Measurements from ENCODE around the gene TRPV4. TPM values are rescaled to one million over a fixed set of nuclear protein-coding genes. Genes with fewer than 3 reads are reported as not detected.
"Not testable (repeated sequence)": the region's sequence is repeated elsewhere in the genome, so short reads cannot be mapped to it uniquely, and the experiment has no call there.

TRPV4 gene
- total RNA-seq, 1 donor from 2014 or later = not detected

DNA sequence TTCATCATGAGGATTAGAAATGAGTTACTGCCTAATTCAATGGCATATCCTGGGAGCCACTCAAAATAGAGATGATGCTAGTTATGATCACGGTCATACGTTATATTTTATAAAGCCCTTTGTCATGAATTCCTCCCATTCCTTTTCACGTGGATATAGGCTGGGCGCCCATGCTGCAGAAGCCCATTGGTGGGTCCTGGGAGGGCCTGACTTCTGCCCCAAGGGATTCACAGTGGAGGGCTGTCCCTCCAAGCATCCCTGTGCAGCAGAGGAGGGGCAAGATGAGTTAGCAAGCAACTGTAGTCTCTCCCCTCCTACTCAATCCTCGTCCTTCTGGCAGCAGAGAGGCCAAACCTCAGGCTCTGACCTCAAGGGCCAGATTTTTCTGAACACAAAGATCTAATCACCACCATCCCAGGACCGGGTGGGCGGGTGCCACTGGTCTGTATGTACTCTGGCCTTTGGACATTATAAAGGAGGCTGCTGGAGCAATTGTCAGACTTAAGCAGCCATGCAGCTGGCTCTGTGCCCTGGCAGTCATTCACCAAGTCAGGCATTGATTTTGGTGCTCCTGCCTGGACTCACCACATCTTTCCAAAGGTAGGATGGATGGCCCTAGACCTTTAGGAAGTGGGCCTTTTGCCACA is 38.6 kb upstream of the TRPV4 start:
- Mint-ChIP-seq H3K36me3 (ENCODE audit: low read depth) (peaks cover 5% of the 10 kb centered on the region), H3K27me3 (ENCODE audit: low read depth) (no peaks in the 10 kb centered on the region), H3K27ac (no peak overlapping the region), H3K9me3 (no peaks in the 10 kb centered on the region), H3K4me1 (ENCODE audit: low read depth) (peaks cover 24% of the 10 kb centered on the region), H3K4me3 (ENCODE audit: low read depth) (no peak overlapping the region)
- intact Hi-C loops (cut with micrococcal nuclease) = no loop called here
- DNase-seq (ENCODE audit: low spot score) = no peak

GRCh38 chr12:109870648-109871047 is 37.5 kb upstream of the TRPV4 start:
- H3K4me1 Mint-ChIP-seq (ENCODE audit: low read depth) = peaks cover 19% of the 10 kb centered on the region
- DNase-seq (ENCODE audit: low spot score) = no peak
- intact Hi-C loops (cut with micrococcal nuclease) = no loop called here
- no peak overlapping the region for H3K27ac Mint-ChIP-seq
- no peaks in the 10 kb centered on the region for H3K9me3 Mint-ChIP-seq
- H3K4me3 Mint-ChIP-seq (ENCODE audit: low read depth) = no peak overlapping the region
- no peaks in the 10 kb centered on the region for H3K27me3 Mint-ChIP-seq (ENCODE audit: low read depth)
- H3K36me3 Mint-ChIP-seq (ENCODE audit: low read depth) = peaks cover 5% of the 10 kb centered on the region

DNA sequence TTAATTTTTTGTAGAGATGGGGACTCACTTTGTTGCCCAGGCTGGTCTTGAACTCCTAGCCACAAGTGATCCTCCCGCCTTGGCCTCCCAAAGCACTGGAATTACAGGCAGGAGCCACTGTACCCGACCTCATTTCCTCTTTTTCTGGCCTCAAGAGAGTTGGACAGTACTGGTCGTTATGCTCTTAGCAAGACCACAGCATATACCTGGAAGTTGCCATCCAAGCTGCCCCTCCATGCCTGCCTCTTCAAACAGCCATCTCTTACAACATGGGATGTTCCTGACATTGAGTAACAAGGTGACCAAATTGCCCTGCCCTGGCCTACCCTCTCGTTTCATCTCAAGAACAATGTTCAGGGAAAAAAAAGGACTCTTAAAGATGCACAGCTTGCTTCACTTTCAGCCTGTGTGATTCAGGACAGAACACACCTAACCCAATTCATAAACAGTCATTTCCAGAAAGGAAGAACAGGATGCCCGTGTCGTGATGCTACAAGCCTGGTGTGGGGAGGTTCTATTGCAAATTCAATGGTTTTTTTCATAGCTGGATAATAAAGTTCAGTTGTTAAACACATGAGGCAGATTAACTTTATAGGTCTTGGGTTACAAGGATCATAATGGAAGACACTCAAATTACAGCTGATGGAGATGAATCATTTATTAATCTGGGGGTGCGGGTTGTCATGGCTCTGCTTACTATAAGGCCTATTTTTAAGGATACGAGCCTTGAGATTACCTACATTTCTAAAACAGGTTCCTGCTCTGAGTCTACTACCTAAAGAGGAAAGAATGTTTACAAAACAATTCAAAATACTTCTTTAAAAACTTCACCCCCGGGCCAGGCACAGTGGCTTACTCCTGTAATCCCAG is 35.2 kb upstream of the TRPV4 start:
- no peak overlapping the region for H3K27ac Mint-ChIP-seq
- no peaks in the 10 kb centered on the region for H3K27me3 Mint-ChIP-seq (ENCODE audit: low read depth)
- intact Hi-C loops (cut with micrococcal nuclease) = no loop called here
- H3K9me3 Mint-ChIP-seq = no peaks in the 10 kb centered on the region
- no peak overlapping the region for H3K4me3 Mint-ChIP-seq (ENCODE audit: low read depth)
- no peak for DNase-seq (ENCODE audit: low spot score)
- H3K4me1 Mint-ChIP-seq (ENCODE audit: low read depth) = peaks cover 26% of the 10 kb centered on the region
- H3K36me3 Mint-ChIP-seq (ENCODE audit: low read depth) = peaks cover 5% of the 10 kb centered on the region

DNA sequence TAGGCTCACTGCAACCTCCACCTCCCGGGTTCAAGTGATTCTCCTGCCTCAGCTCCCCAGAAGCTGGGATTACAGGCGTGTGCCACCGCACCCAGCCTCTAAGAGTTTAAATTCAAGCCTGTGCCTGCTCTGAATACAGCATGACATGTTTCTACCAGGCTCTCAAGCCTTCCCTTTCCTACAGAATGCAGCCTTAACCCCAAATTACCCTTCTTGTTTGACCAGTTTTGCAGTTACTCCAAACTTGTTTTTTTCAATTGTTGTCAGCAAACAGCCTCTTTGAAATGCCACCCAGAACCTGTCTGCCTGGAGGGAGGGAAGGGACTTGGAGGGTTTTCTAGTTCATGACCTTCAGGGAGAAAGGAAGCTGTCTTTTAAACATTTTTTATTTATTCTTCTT is 31.7 kb upstream of the TRPV4 start:
- Mint-ChIP-seq H3K27me3 (ENCODE audit: low read depth) (no peaks in the 10 kb centered on the region), H3K4me3 (ENCODE audit: low read depth) (no peak overlapping the region), H3K27ac (no peak overlapping the region), H3K9me3 (no peaks in the 10 kb centered on the region), H3K36me3 (ENCODE audit: low read depth) (no peaks in the 10 kb centered on the region), H3K4me1 (ENCODE audit: low read depth) (peaks cover 18% of the 10 kb centered on the region)
- intact Hi-C loops (cut with micrococcal nuclease) = no loop called here
- no peak for DNase-seq (ENCODE audit: low spot score)

- intact Hi-C loops (cut with micrococcal nuclease) = no loop called here
- H3K4me3 Mint-ChIP-seq (ENCODE audit: low read depth) = no peak overlapping the region
- no peaks in the 10 kb centered on the region for H3K36me3 Mint-ChIP-seq (ENCODE audit: low read depth)
- H3K9me3 Mint-ChIP-seq = no peaks in the 10 kb centered on the region
- DNase-seq (ENCODE audit: low spot score) = no peak
- peak overlapping the region; percentile 17 for H3K27ac Mint-ChIP-seq
- no peaks in the 10 kb centered on the region for H3K27me3 Mint-ChIP-seq (ENCODE audit: low read depth)
- peaks cover 18% of the 10 kb centered on the region for H3K4me1 Mint-ChIP-seq (ENCODE audit: low read depth)
These were observed 30.9 kb upstream of the TRPV4 start for GRCh38 chr12:109863847-109864712.

GRCh38 chr12:109862491-109862890 is 29.3 kb upstream of the TRPV4 start:
- not testable (repeated sequence) for H3K9me3 Mint-ChIP-seq; H3K36me3 Mint-ChIP-seq (ENCODE audit: low read depth)
- peaks cover 15% of the 10 kb centered on the region for H3K4me1 Mint-ChIP-seq (ENCODE audit: low read depth)

GRCh38 chr12:109861689-109862314 is 28.6 kb upstream of the TRPV4 start:
- intact Hi-C loops (cut with micrococcal nuclease) = no loop called here
- no peak overlapping the region for H3K4me3 Mint-ChIP-seq (ENCODE audit: low read depth)

More at GRCh38 chr12:109862491-109862890, 29.3 kb upstream of the TRPV4 start:
- intact Hi-C loops (cut with micrococcal nuclease); H3K27me3 Mint-ChIP-seq (ENCODE audit: low read depth); H3K27ac Mint-ChIP-seq; DNase-seq (ENCODE audit: low spot score); H3K4me3 Mint-ChIP-seq (ENCODE audit: low read depth): not testable (repeated sequence)

DNA sequence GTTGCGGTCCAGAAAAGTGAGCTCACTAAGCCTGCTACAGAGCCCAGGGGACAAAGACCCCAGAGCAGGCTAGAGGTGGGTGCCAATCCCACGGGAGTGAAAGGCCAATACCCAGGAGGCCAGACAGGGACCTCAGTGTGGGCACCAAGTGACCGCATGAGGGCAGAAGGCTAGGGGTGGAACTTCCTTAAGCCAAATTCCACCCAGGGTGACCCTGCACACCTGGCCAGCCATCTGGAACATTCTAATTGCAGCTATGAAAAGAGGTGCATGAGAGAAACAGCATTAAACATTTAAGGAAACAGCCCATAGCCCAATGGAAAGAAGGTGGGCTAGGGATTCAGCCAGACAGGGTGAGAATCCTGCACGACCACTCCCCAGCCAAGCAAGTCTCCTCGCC is 27.8 kb upstream of the TRPV4 start:
- no peak overlapping the region for H3K27ac Mint-ChIP-seq
- no peak for DNase-seq (ENCODE audit: low spot score)
- intact Hi-C loops (cut with micrococcal nuclease) = no loop called here
- no peak overlapping the region for H3K4me3 Mint-ChIP-seq (ENCODE audit: low read depth)
- no peaks in the 10 kb centered on the region for H3K9me3 Mint-ChIP-seq
- H3K27me3 Mint-ChIP-seq (ENCODE audit: low read depth) = no peaks in the 10 kb centered on the region
- H3K36me3 Mint-ChIP-seq (ENCODE audit: low read depth) = no peaks in the 10 kb centered on the region
- peaks cover 15% of the 10 kb centered on the region for H3K4me1 Mint-ChIP-seq (ENCODE audit: low read depth)

More at GRCh38 chr12:109861689-109862314, 28.6 kb upstream of the TRPV4 start:
- Mint-ChIP-seq H3K36me3 (ENCODE audit: low read depth) (no peaks in the 10 kb centered on the region), H3K4me1 (ENCODE audit: low read depth) (peaks cover 15% of the 10 kb centered on the region), H3K27me3 (ENCODE audit: low read depth) (no peaks in the 10 kb centered on the region), H3K27ac (no peak overlapping the region), H3K9me3 (no peaks in the 10 kb centered on the region)
- no peak for DNase-seq (ENCODE audit: low spot score)

GRCh38 chr12:109858764-109859163 is 25.6 kb upstream of the TRPV4 start:
- H3K27ac Mint-ChIP-seq = no peak overlapping the region
- intact Hi-C loops (cut with micrococcal nuclease) = no loop called here
- H3K4me1 Mint-ChIP-seq (ENCODE audit: low read depth) = peaks cover 2% of the 10 kb centered on the region

GRCh38 chr12:109857715-109858114 is 24.5 kb upstream of the TRPV4 start:
- no peaks in the 10 kb centered on the region for H3K9me3 Mint-ChIP-seq
- no peak overlapping the region for H3K4me3 Mint-ChIP-seq (ENCODE audit: low read depth)
- intact Hi-C loops (cut with micrococcal nuclease) = no loop called here
- H3K27me3 Mint-ChIP-seq (ENCODE audit: low read depth) = no peaks in the 10 kb centered on the region
- no peak for DNase-seq (ENCODE audit: low spot score)
- peaks cover 3% of the 10 kb centered on the region for H3K4me1 Mint-ChIP-seq (ENCODE audit: low read depth)
- H3K27ac Mint-ChIP-seq = no peak overlapping the region
- no peaks in the 10 kb centered on the region for H3K36me3 Mint-ChIP-seq (ENCODE audit: low read depth)

More at GRCh38 chr12:109858764-109859163, 25.6 kb upstream of the TRPV4 start:
- no peak for DNase-seq (ENCODE audit: low spot score)
- Mint-ChIP-seq H3K9me3 (no peaks in the 10 kb centered on the region), H3K36me3 (ENCODE audit: low read depth) (no peaks in the 10 kb centered on the region), H3K27me3 (ENCODE audit: low read depth) (no peaks in the 10 kb centered on the region), H3K4me3 (ENCODE audit: low read depth) (no peak overlapping the region)

DNA sequence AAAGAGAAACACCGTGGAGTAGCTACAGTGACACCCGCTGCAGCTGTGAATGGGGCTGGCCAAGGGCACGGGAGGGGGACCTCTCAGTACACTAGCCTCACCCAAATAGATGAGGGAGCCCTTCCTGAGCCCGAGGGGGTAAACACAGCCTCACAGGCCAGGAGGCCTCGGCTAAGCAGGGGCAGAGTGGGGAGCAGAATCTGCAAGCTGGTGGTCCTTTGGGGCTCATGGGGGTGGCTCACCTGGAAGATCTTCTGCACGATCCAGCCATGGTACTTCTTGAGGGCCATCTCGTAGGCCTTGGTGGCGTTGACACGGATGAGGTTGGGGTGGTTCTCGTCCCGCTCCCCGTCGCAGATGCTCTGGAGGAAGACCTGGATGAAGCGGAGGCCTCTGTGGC is 22.2 kb upstream of the TRPV4 start:
- Mint-ChIP-seq H3K27me3 (ENCODE audit: low read depth) (no peaks in the 10 kb centered on the region), H3K9me3 (no peaks in the 10 kb centered on the region), H3K36me3 (ENCODE audit: low read depth) (peaks cover 4% of the 10 kb centered on the region), H3K4me3 (ENCODE audit: low read depth) (no peak overlapping the region), H3K27ac (no peak overlapping the region), H3K4me1 (ENCODE audit: low read depth) (peaks cover 3% of the 10 kb centered on the region)
- no peak for DNase-seq (ENCODE audit: low spot score)
- intact Hi-C loops (cut with micrococcal nuclease) = no loop called here

DNA sequence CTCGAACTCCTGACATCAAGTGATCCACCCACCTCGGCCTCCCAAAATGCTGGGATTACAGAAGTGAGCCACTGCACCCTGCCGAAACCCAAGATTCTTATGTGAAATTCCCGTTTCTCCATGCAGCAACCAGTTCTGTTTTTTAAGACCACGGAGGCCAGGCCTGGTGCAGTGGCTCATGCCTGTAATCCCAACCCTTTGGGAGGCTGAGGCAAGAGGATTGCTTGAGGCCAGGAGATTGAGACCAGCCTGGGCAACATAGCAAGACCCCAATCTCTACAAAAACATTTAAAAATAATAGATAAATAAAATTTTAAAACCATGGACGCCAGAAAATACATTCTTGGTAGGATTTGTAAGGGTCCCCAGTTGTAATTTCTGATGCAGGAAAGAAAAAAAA is 17.3 kb upstream of the TRPV4 start:
- H3K4me1 Mint-ChIP-seq (ENCODE audit: low read depth); H3K27me3 Mint-ChIP-seq (ENCODE audit: low read depth); H3K36me3 Mint-ChIP-seq (ENCODE audit: low read depth); H3K27ac Mint-ChIP-seq; DNase-seq (ENCODE audit: low spot score); H3K9me3 Mint-ChIP-seq; H3K4me3 Mint-ChIP-seq (ENCODE audit: low read depth): not testable (repeated sequence)
- intact Hi-C loops (cut with micrococcal nuclease) = loop anchor here (5.0 kb wide), 1 partner anchor 77 kb away; no protein-coding TSS in a partner anchor

Data from activated T-helper 2 cell treated with anti-CD3 and anti-CD28 coated beads, Interferon-gamma antibody, Interleukin-2, Interleukin-4, amounts not matched to agents 10 μg/mL and 5 μg/mL and 100 μg/mL, durations not matched to agents 14 hours and 24 hours and 36 hours (primary cell).